Measurements from ENCODE around the gene PNMA6A.

Gene PNMA6A

GRCh38 chrX:153052534-153052933 is 19.7 kb upstream of the PNMA6A start:
- POLR2A ChIA-PET (ENCODE audit: low non-redundant PET) = no interaction called here
- H3K27ac ChIP-seq = no peak overlapping the region
- no peak for TF ChIP-seq CTCF (conservative IDR thresholded peaks at IDR 0.05; ENCODE audit: low read depth)
- CTCF ChIA-PET = no interaction called here
- DNase-seq (ENCODE audit: low spot score) = no peak

- H3K27ac ChIP-seq = no peak within 1 kb of the TSS
- TF ChIP-seq CTCF (conservative IDR thresholded peaks at IDR 0.05; ENCODE audit: low read depth) = no peak
- DNase-seq (ENCODE audit: low spot score) = no peak
- CTCF ChIA-PET = no interaction called here
- POLR2A ChIA-PET (ENCODE audit: low non-redundant PET) = no interaction called here
Measured at GRCh38 chrX:153055871-153056749, 16.1 kb upstream of the PNMA6A start, which contains the start of gene PNMA3. Gene PNMA3 (plus strand): TSS chrX:153056470. CDS start chrX:153057056, 586 bp downstream.

- ChIA-PET POLR2A (ENCODE audit: low non-redundant PET) (no interaction called here), CTCF (no interaction called here)
- no peak for DNase-seq (ENCODE audit: low spot score)
- no peak for TF ChIP-seq CTCF (conservative IDR thresholded peaks at IDR 0.05; ENCODE audit: low read depth)
- H3K27ac ChIP-seq = no peak overlapping the region
Measured at GRCh38 chrX:153057281-153057680, 15.0 kb upstream of the PNMA6A start.

- no peak for TF ChIP-seq CTCF (conservative IDR thresholded peaks at IDR 0.05; ENCODE audit: low read depth)
Measured at GRCh38 chrX:153059191-153060094, 12.8 kb upstream of the PNMA6A start.

GRCh38 chrX:153060095-153060445 is 12.2 kb upstream of the PNMA6A start:
- CTCF ChIA-PET = no interaction called here
- no peak for DNase-seq (ENCODE audit: low spot score)
- POLR2A ChIA-PET (ENCODE audit: low non-redundant PET) = no interaction called here
- no peak overlapping the region for H3K27ac ChIP-seq
- TF ChIP-seq CTCF (conservative IDR thresholded peaks at IDR 0.05; ENCODE audit: low read depth) = no peak

More at GRCh38 chrX:153059191-153060094, 12.8 kb upstream of the PNMA6A start:
- POLR2A ChIA-PET (ENCODE audit: low non-redundant PET) = no interaction called here
- CTCF ChIA-PET = no interaction called here
- no peak overlapping the region for H3K27ac ChIP-seq
- DNase-seq (ENCODE audit: low spot score) = no peak

GRCh38 chrX:153061732-153062131 is 10.5 kb upstream of the PNMA6A start:
- POLR2A ChIA-PET (ENCODE audit: low non-redundant PET) = no interaction called here
- no peak for TF ChIP-seq CTCF (conservative IDR thresholded peaks at IDR 0.05; ENCODE audit: low read depth)
- no peak overlapping the region for H3K27ac ChIP-seq
- CTCF ChIA-PET = interaction anchor here (0.6 kb wide), 1 partner anchor 29 kb away, joined by 3 read pairs; no protein-coding TSS in a partner anchor
- DNase-seq (ENCODE audit: low spot score) = peak; percentile 38

All from RWPE1 (cell line).